ENCODE measurements around the gene ZNF735.
"Not testable (repeated sequence)": the region's sequence is repeated elsewhere in the genome, so short reads cannot be mapped to it uniquely, and the experiment has no call there.

ZNF735 gene

GRCh38 chr7:64206903-64207302, at the start of gene ZNF735:
ZNF735 (plus strand) TSS chr7:64207203; CDS start chr7:64207203, 0 bp downstream.
- no peak for DNase-seq

- not testable (repeated sequence) for DNase-seq
Measured at GRCh38 chr7:64170974-64171373, 36.0 kb upstream of the ZNF735 start.

- DNase-seq = no peak
Measured at GRCh38 chr7:64174328-64174727, 32.7 kb upstream of the ZNF735 start.

- no peak for DNase-seq
Measured at GRCh38 chr7:64174941-64175340, 32.1 kb upstream of the ZNF735 start.

DNA sequence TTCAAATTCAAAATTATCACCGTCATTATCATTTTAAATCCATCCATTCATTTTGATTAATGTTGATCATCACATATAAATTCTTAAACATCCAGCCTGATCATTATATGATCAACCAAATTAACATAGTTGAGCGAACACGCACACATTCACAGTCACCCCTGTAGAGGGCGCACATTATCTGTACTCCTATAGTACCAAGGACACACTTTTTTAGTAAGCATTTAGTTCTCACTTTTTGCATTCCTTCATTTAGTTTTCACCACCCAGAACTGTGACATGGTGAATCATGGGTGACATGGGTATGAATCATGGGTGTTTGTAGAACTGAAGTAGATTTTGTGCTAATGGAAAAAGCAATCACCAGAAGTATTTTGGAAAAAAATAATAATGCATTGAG, 26.0 kb upstream of the ZNF735 start:
- DNase-seq = no peak

DNA sequence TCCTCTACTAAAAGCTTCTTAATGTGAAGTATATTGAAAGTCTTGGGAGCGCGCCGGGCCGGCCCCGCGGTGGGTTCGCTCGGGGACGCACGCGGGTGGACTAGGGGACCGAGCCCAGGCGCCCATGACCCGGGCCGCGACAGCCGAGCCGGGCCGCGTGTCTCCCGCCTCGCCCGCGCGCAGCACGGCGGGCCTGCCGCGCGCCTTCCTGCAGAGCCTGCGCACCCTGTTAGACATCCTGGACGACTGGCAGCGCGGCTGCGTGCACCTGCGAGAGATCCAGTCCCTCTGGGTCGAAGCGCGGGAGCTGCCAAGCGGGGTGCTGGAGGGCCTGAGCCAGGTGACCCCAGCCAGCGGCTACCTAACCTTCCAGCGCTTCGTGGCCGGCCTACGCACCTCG, 25.4 kb upstream of the ZNF735 start:
- no peak for DNase-seq

- DNase-seq = no peak
Measured at GRCh38 chr7:64182036-64182790, 24.8 kb upstream of the ZNF735 start.

GRCh38 chr7:64183126-64183742, 23.8 kb upstream of the ZNF735 start:
- DNase-seq = peak in 5 of 6 experiments; percentile 7 to 33 (median 10)

GRCh38 chr7:64183827-64184372, 23.1 kb upstream of the ZNF735 start:
- DNase-seq = no peak

GRCh38 chr7:64184376-64184775, 22.6 kb upstream of the ZNF735 start:
- no peak for DNase-seq

- DNase-seq = no peak
Measured at GRCh38 chr7:64187408-64187807, 19.6 kb upstream of the ZNF735 start.

GRCh38 chr7:64192148-64192704, 14.8 kb upstream of the ZNF735 start:
- DNase-seq = no peak

- DNase-seq = no peak
Measured at GRCh38 chr7:64192775-64193174, 14.2 kb upstream of the ZNF735 start.

GRCh38 chr7:64219710-64220298, 12.8 kb downstream of the ZNF735 start:
- not testable (repeated sequence) for DNase-seq

GRCh38 chr7:64223366-64223765, 16.4 kb downstream of the ZNF735 start:
- no peak for DNase-seq

DNA sequence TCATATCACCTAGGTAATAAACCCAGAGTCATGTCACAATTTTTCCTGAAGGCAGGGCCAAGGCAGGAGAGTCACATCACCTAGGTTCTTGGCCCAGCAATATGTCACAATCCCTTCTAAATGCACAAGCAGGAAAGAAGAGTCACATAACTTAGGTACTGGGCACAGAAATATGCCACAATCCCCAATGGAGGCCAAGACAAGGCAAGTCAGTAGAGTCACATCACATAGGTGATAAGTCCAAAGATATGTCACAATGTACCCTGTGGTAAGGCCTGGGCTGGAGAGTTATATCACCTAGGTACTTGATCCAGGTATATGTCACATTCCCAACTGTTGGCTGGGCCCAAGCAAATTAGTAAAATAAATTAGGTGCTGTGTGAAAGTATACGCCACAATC, 21.2 kb downstream of the ZNF735 start, which contains the start of gene ZNF679:
Gene ZNF679 (plus strand): TSS at position 301 of the 400 bp plus-strand sequence. CDS start 20,644 bp downstream, outside the sequence.
- not testable (repeated sequence) for DNase-seq

- DNase-seq = no peak
Measured at GRCh38 chr7:64266341-64266919, 59.4 kb downstream of the ZNF735 start.
